WI38 (cell line): ENCODE measurements around the gene PLXNC1.

Source experiments
- H3K4me3 ChIP-seq: 2 replicates; pipeline ENCODE4 v1.5.1; 2011; ENCODE audit warnings: low read depth, mild to moderate bottlenecking, control low read depth, low read length
- CTCF ChIP-seq: IDR thresholded peaks from 2 replicates; pipeline ENCODE4 v1.5.1; 2012; ENCODE audit warnings: low read depth, mild to moderate bottlenecking, control low read depth, low read length

PLXNC1 gene

GRCh38 chr12:94247246-94247645, 98.9 kb downstream of the PLXNC1 start:
- TF ChIP-seq CTCF, result no peak

GRCh38 chr12:94248582-94248981, 100.2 kb downstream of the PLXNC1 start:
- TF ChIP-seq CTCF, result no peak
- no peak overlapping the region for H3K4me3 ChIP-seq

More at GRCh38 chr12:94247246-94247645, 98.9 kb downstream of the PLXNC1 start:
- H3K4me3 ChIP-seq, result no peak overlapping the region

GRCh38 chr12:94250130-94250529, 101.8 kb downstream of the PLXNC1 start:
- no peak overlapping the region for H3K4me3 ChIP-seq
- TF ChIP-seq CTCF, result no peak

- no peak overlapping the region for H3K4me3 ChIP-seq
- TF ChIP-seq CTCF, result no peak
Observed at GRCh38 chr12:94254270-94254669, 105.9 kb downstream of the PLXNC1 start.

- no peak overlapping the region for H3K4me3 ChIP-seq
- TF ChIP-seq CTCF, result no peak
Observed at GRCh38 chr12:94255006-94255405, 106.6 kb downstream of the PLXNC1 start.

GRCh38 chr12:94255428-94255827, 107.1 kb downstream of the PLXNC1 start:
- H3K4me3 ChIP-seq, result no peak overlapping the region
- TF ChIP-seq CTCF, result no peak

GRCh38 chr12:94258593-94258992, 110.2 kb downstream of the PLXNC1 start:
- no peak for TF ChIP-seq CTCF
- no peak overlapping the region for H3K4me3 ChIP-seq
